ENCODE results near the gene AQP4. TPM values are rescaled to one million over a fixed set of nuclear protein-coding genes. Genes with fewer than 3 reads are reported as not detected.
A peak's percentile ranks its signal among the peaks of the same experiment; 100 is the strongest.

The AQP4 gene, protein sequence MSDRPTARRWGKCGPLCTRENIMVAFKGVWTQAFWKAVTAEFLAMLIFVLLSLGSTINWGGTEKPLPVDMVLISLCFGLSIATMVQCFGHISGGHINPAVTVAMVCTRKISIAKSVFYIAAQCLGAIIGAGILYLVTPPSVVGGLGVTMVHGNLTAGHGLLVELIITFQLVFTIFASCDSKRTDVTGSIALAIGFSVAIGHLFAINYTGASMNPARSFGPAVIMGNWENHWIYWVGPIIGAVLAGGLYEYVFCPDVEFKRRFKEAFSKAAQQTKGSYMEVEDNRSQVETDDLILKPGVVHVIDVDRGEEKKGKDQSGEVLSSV
- total RNA-seq = 10 to 100 TPM in 3 of 4 donors, 1 to 10 TPM in 1; 9.9 to 24.9 (median 15.3) TPM

DNA sequence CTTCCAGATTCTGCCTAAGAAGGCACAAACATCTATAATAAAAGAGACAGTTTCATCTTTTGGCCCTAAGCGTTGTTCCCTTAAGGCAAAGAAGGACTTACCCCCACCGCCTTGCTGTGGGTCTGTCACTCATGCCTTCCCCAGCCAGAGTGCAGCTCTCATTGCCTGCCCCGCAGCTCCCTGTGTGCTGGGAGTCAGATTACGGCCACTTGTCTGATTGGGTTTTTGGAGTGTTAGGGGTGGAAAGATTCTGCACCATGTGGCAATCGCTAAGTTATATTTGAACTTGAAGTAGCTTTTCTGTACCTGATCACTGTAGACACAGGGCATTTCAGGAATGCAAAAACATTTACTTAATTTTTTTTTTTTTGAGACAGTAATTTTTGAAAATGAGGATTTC, at the start of gene AQP4:
Gene AQP4, minus strand, starts transcription at position 151 of the 400 bp plus-strand sequence. Its CDS starts 18 bp downstream, at position 133.
- peaks cover 0 to 5% of the 10 kb centered on the region in 2 donors for H3K36me3 ChIP-seq
- intact Hi-C loops (cut with DNase I; ENCODE audit: low total_unique reads) (loop anchor here (5.0 kb wide), 1 partner anchor 368 kb away; no protein-coding TSS in a partner anchor), in situ Hi-C loops (cut with MboI; ENCODE audit: low sequenced_read_pairs in 4 of 4) (loop anchor here in 1 of 4 donors (25.0 kb wide), 1 partner anchor 97 kb away; no protein-coding TSS in a partner anchor)
- peak within 1 kb of the TSS; percentile 36 to 59 (median 50) for H3K4me3 ChIP-seq
- peak; percentile 85 to 86 for ATAC-seq
- TF ChIP-seq, protein P1, sequence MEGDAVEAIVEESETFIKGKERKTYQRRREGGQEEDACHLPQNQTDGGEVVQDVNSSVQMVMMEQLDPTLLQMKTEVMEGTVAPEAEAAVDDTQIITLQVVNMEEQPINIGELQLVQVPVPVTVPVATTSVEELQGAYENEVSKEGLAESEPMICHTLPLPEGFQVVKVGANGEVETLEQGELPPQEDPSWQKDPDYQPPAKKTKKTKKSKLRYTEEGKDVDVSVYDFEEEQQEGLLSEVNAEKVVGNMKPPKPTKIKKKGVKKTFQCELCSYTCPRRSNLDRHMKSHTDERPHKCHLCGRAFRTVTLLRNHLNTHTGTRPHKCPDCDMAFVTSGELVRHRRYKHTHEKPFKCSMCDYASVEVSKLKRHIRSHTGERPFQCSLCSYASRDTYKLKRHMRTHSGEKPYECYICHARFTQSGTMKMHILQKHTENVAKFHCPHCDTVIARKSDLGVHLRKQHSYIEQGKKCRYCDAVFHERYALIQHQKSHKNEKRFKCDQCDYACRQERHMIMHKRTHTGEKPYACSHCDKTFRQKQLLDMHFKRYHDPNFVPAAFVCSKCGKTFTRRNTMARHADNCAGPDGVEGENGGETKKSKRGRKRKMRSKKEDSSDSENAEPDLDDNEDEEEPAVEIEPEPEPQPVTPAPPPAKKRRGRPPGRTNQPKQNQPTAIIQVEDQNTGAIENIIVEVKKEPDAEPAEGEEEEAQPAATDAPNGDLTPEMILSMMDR (IDR thresholded peaks at IDR 0.05 in 4 of 5, conservative IDR thresholded peaks at IDR 0.05 in 1 of 5) = no peak
- TF ChIP-seq POLR2A (IDR thresholded peaks at IDR 0.05) = peak; percentile 54 to 75
- H3K27me3 ChIP-seq = no peaks in the 10 kb centered on the region
- DNase-seq = peak; percentile 71 to 79
- no peaks in the 10 kb centered on the region for H3K9me3 ChIP-seq
- peaks cover 32 to 45% of the 10 kb centered on the region in 2 donors for H3K4me1 ChIP-seq
- H3K27ac ChIP-seq = peak within 1 kb of the TSS; percentile 79 to 92 (median 84)

DNA sequence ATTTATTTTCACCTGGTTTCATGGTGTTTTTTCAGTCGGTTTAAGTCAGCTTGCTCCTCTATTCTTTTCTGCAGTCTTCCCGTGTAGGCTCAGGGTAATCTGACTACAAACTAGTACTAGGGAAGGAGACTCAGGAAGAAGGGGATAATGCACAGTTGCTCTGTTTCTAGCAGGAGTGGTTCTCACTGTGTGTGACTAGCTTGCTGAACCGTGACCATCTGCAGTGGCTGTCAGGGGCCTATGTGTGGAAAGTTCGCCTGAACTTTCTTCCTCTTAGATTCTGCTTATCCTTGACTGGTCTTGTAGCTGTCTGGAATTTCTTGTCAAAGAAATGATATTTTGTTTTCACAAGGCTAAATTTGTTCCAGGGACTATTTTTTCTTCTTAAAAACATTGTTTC, 46.3 kb upstream of the AQP4 start:
- ATAC-seq (no peak), DNase-seq (no peak)
- intact Hi-C loops (cut with DNase I; ENCODE audit: low total_unique reads) (no loop called here), in situ Hi-C loops (cut with MboI; ENCODE audit: low sequenced_read_pairs in 4 of 4) (no loop called here)
- Histone ChIP-seq H3K27ac (no peak overlapping the region), H3K4me3 (no peak overlapping the region), H3K27me3 (no peaks in the 10 kb centered on the region), H3K36me3 (no peaks in the 10 kb centered on the region), H3K4me1 (peaks cover 0 to 6% of the 10 kb centered on the region in 2 donors), H3K9me3 (no peaks in the 10 kb centered on the region)
- TF ChIP-seq, protein P1 (IDR thresholded peaks at IDR 0.05 in 4 of 5, conservative IDR thresholded peaks at IDR 0.05 in 1 of 5) = no peak
- TF ChIP-seq POLR2A (IDR thresholded peaks at IDR 0.05) = no peak

DNA sequence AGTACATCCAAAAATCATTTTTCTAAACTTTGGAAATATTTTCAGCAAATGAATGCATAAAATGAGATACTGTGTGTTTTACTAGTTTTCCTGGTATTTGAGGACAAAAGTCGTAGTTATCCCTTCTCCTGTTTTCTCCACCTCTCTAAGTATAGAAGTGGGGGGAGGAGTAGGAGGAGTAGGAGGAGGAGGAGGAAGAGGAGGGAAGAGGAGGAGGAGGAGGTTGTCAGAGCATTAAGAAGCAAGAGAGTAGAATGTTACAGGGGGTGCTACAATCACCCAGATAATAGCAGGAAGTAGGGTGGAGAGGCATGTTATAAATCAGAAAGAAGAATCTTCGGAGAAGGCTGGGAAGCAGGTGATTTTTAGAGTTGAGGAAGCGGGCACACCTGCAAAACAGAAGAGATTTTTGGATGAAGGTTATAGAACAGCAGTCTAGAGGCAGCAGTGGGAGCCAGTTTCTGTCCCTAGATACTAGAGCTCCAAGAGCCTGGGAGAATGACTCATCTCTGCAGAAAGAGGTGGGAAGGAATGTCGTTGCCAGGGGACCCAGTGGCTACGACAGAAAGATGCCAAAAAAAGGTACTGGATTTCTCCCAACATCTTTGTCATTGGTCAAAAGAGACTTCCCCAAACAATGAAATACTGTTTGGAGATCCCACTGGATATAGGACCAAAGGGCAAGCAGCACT, 44.2 kb upstream of the AQP4 start:
- in situ Hi-C loops (cut with MboI; ENCODE audit: low sequenced_read_pairs in 4 of 4) (no loop called here), intact Hi-C loops (cut with DNase I; ENCODE audit: low total_unique reads) (loop anchor here (2.0 kb wide), 1 partner anchor 65 kb away; no protein-coding TSS in a partner anchor)
- TF ChIP-seq, protein P1 (IDR thresholded peaks at IDR 0.05 in 4 of 5, conservative IDR thresholded peaks at IDR 0.05 in 1 of 5) = no peak
- no peak for TF ChIP-seq POLR2A (IDR thresholded peaks at IDR 0.05)
- H3K4me1 ChIP-seq = peaks cover 0 to 6% of the 10 kb centered on the region in 2 donors
- no peaks in the 10 kb centered on the region for H3K9me3 ChIP-seq
- no peak for ATAC-seq
- H3K36me3 ChIP-seq = no peaks in the 10 kb centered on the region
- DNase-seq = no peak
- no peak overlapping the region for H3K4me3 ChIP-seq
- no peak overlapping the region for H3K27ac ChIP-seq
- H3K27me3 ChIP-seq = no peaks in the 10 kb centered on the region

DNA sequence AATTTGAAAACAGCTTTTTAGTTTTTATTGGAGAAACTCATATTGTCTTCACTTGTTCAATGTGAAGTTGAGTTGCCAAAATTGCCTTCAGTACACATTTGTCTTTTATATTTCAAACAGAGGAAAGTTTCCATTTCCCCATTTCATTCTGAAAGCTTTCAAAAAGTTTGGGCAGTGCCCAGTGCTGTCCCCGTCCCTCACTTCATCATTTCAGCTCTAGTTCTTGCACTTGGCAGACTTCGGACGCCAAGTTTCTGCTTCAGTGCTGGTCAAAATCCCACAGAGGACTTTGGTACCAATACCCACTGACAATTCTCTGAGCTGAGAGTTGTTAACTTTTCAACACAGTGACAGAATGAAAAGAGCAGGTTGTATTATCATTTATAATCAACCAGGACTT, 43.4 kb upstream of the AQP4 start:
- no peaks in the 10 kb centered on the region for H3K9me3 ChIP-seq
- no peak overlapping the region for H3K27ac ChIP-seq
- no peak for DNase-seq

More for the DNA sequence above, 43.4 kb upstream of the AQP4 start:
- Histone ChIP-seq H3K27me3 (no peaks in the 10 kb centered on the region), H3K4me3 (no peak overlapping the region), H3K36me3 (no peaks in the 10 kb centered on the region), H3K4me1 (peaks cover 0 to 6% of the 10 kb centered on the region in 2 donors)
- no peak for TF ChIP-seq POLR2A (IDR thresholded peaks at IDR 0.05)
- TF ChIP-seq, protein P1 (IDR thresholded peaks at IDR 0.05 in 4 of 5, conservative IDR thresholded peaks at IDR 0.05 in 1 of 5) = no peak
- ATAC-seq = no peak
- intact Hi-C loops (cut with DNase I; ENCODE audit: low total_unique reads) (loop anchor here (2.0 kb wide), 1 partner anchor 66 kb away; no protein-coding TSS in a partner anchor), in situ Hi-C loops (cut with MboI; ENCODE audit: low sequenced_read_pairs in 4 of 4) (no loop called here)

All from gastrocnemius medialis (tissue), 4 donors.